ENCODE results near the gene DEPDC1B. TPM values are rescaled to one million over a fixed set of nuclear protein-coding genes. Genes with fewer than 3 reads are reported as not detected.
"Not testable (repeated sequence)": the region's sequence is repeated elsewhere in the genome, so short reads cannot be mapped to it uniquely, and the experiment has no call there.

Gene DEPDC1B
- total and polyA plus RNA-seq, 3 donors from 2014 or later: 14.5 to 23.6 (median 15.0) TPM

GRCh38 chr5:60594715-60595477 is 105.1 kb downstream of the DEPDC1B start:
- intact Hi-C loops (cut with DNase I; ENCODE audit: low total_unique reads): no loop called here
- no peak for DNase-seq
- Histone ChIP-seq H3K36me3 (ENCODE audit: low read depth, missing control alignments) (no peaks in the 10 kb centered on the region), H3K27me3 (no peaks in the 10 kb centered on the region), H3K27ac (no peak overlapping the region), H3K9me3 (no peaks in the 10 kb centered on the region), H3K4me3 (no peak overlapping the region), H3K4me1 (no peaks in the 10 kb centered on the region)
- 80 to 81% methylated on average over 4 of the region's 4 CpGs for WGBS, 2 donors
- no peak for TF ChIP-seq POLR2A (IDR thresholded peaks at IDR 0.05)
- TF ChIP-seq, protein P1, sequence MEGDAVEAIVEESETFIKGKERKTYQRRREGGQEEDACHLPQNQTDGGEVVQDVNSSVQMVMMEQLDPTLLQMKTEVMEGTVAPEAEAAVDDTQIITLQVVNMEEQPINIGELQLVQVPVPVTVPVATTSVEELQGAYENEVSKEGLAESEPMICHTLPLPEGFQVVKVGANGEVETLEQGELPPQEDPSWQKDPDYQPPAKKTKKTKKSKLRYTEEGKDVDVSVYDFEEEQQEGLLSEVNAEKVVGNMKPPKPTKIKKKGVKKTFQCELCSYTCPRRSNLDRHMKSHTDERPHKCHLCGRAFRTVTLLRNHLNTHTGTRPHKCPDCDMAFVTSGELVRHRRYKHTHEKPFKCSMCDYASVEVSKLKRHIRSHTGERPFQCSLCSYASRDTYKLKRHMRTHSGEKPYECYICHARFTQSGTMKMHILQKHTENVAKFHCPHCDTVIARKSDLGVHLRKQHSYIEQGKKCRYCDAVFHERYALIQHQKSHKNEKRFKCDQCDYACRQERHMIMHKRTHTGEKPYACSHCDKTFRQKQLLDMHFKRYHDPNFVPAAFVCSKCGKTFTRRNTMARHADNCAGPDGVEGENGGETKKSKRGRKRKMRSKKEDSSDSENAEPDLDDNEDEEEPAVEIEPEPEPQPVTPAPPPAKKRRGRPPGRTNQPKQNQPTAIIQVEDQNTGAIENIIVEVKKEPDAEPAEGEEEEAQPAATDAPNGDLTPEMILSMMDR (IDR thresholded peaks at IDR 0.05): no peak

DNA sequence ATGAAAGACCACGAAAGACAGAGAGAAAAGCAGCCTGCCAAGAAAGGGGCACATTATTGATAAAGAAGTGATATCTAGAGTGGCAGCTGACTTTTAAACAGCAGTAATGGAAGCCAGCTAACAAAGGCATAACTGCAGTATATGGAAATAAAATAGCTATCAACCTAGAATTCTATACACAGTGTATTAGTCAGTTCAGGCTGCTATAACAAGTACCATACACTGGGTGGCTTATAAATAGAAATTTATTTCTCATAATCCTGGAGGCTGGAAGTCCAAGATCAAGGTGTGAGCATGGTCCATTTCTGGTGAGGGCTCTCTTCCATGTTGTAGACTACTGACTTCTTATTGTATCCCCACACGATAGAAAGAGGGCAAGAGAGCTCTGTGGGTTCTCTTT is 109.8 kb downstream of the DEPDC1B start:
- TF ChIP-seq, protein P1 (IDR thresholded peaks at IDR 0.05): no peak
- no peak for TF ChIP-seq POLR2A (IDR thresholded peaks at IDR 0.05)
- H3K4me1 ChIP-seq: no peaks in the 10 kb centered on the region
- H3K4me3 ChIP-seq: no peak overlapping the region
- DNase-seq: no peak
- H3K27ac ChIP-seq: no peak overlapping the region
- no peaks in the 10 kb centered on the region for H3K36me3 ChIP-seq (ENCODE audit: low read depth, missing control alignments)
- no peaks in the 10 kb centered on the region for H3K9me3 ChIP-seq
- WGBS, 2 donors: 94 to 95% methylated on average over 2 of the region's 2 CpGs
- H3K27me3 ChIP-seq: no peaks in the 10 kb centered on the region
- intact Hi-C loops (cut with DNase I; ENCODE audit: low total_unique reads): no loop called here

DNA sequence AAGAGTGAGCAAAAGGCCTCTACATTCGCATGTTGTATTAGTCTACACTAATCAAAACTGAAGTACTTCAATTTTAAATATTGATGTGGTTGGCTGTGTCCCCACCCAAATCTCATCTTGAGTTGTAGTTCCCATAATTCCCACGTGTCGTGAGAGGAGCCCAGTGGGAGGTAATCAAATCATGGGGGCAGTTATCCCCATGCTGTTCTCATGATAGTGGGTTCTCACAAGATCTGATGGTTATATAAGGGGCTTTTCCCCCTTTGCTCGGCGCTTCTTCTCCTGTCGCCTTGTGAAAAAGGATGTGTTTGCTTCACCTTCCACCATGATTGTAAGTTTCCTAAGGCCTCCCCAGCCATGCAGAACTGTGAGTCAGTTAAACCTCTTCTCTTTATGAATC is 112.7 kb downstream of the DEPDC1B start:
- H3K4me3 ChIP-seq; H3K9me3 ChIP-seq; H3K27me3 ChIP-seq; DNase-seq; H3K4me1 ChIP-seq; H3K36me3 ChIP-seq (ENCODE audit: low read depth, missing control alignments); H3K27ac ChIP-seq; intact Hi-C loops (cut with DNase I; ENCODE audit: low total_unique reads): not testable (repeated sequence)
- 86 to 92% methylated on average over 6 of the region's 6 CpGs for WGBS, 2 donors

DNA sequence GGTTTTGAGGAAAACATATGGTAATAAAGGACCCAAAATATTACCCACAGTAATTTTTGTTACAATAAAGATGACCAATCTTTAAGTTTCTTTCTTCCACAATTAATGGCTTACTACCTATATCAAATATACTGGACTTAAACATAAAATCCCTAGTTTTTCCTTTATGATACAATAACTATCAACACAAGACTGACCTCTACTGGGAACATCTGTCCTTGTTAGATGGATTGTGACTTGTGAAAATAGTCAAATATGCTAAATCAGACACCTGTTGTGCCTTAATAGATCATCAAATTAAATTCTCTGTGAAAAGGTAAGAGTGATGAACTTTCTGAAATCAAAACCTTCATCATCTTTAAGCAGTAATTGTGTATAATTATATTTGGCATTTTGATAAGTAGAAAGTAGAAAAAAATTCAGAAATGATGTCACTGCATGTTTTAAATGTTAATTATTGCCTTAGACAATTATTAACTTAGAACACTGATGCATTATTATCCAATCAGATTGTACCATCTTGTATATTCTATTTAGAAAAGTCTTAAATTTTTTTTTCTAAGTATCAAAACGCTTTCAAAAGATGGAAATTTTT is 113.6 kb downstream of the DEPDC1B start:
- intact Hi-C loops (cut with DNase I; ENCODE audit: low total_unique reads): no loop called here
- H3K4me1 ChIP-seq: no peaks in the 10 kb centered on the region
- no peak for DNase-seq
- no peak overlapping the region for H3K4me3 ChIP-seq
- no peaks in the 10 kb centered on the region for H3K36me3 ChIP-seq (ENCODE audit: low read depth, missing control alignments)
- TF ChIP-seq, protein P1 (IDR thresholded peaks at IDR 0.05): peak in 1 of 3 experiments; percentile 16
- no peak for TF ChIP-seq POLR2A (IDR thresholded peaks at IDR 0.05)
- 82 to 87% methylated on average over 1 of the region's 1 CpG for WGBS, 2 donors
- H3K27ac ChIP-seq: no peak overlapping the region
- no peaks in the 10 kb centered on the region for H3K9me3 ChIP-seq
- no peaks in the 10 kb centered on the region for H3K27me3 ChIP-seq

DNA sequence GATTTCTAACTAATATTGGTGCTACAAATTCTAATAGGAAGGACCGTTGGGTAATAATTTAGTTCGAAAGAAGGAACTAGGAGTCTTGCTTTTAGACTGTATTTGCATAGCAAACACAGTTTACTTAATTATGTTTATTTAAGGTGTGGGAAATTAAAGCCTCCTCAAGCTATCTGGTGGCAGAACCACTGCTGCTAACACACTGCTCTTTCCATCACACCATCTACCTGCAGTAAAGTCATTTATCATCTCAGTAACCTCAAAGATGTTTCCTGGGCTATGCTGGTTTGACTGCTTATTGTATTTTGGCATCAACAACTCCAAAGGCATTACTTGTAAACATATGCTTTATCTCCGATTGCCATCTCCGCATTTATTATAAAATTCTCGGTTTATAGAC is 114.3 kb downstream of the DEPDC1B start:
- intact Hi-C loops (cut with DNase I; ENCODE audit: low total_unique reads): no loop called here
- no peak for DNase-seq
- no peak overlapping the region for H3K4me3 ChIP-seq
- H3K27me3 ChIP-seq: no peaks in the 10 kb centered on the region
- no peak for TF ChIP-seq POLR2A (IDR thresholded peaks at IDR 0.05)
- TF ChIP-seq, protein P1 (IDR thresholded peaks at IDR 0.05): no peak
- H3K27ac ChIP-seq: no peak overlapping the region
- H3K4me1 ChIP-seq: no peaks in the 10 kb centered on the region
- H3K9me3 ChIP-seq: no peaks in the 10 kb centered on the region
- H3K36me3 ChIP-seq (ENCODE audit: low read depth, missing control alignments): no peaks in the 10 kb centered on the region
- WGBS, 2 donors: 88% methylated on average over 5 of the region's 5 CpGs

Data from testis (tissue), 3 donors.